K562 (cell line): ENCODE measurements around the gene MED13L. TPM values are rescaled to one million over a fixed set of nuclear protein-coding genes. Genes with fewer than 3 reads are reported as not detected.

Experiments
- ATAC-seq: fragments of 200-7000 bp; cut with Tn5 transposase; 3 replicates; pipeline ENCODE4 v1.9.1; 2020; ENCODE audit warnings: moderate library complexity
- BruUV-seq: library from RNA; stranded (reverse); fragments of 400-500 nt; replicated peaks from 2 replicates; lab custom pipeline; 2021; lab: Mats Ljungman, UMichigan
- CTCF ChIA-PET: fragments of 300-600 bp; formaldehyde crosslinking; extraction: SDS; loops from one replicate; lab custom pipeline; 2021; ENCODE audit warnings: low intra/inter-chr PET ratio; lab: Yijun Ruan, JAX
- POLR2A ChIA-PET: fragments of 300-600, 350-650 bp; sonication (Branson Sonifier 250); formaldehyde crosslinking; extraction: SDS; loops from one replicate; lab custom pipeline; 2021; ENCODE audit warnings: antibody characterized with exemption, inconsistent platforms; lab: Yijun Ruan, JAX
- DNase-seq, 4 experiments: peaks; one replicate each; pipeline versions ENCODE4 v3.0.0 to v3.0.0-alpha.2; 2011 to 2018; ENCODE audit warnings: low spot score in 3 of 4, mixed read lengths in 3 of 4; ENCODE audit errors: extremely low read depth in 1 of 4
- FAIRE-seq: peaks from 2 replicates; lab custom pipeline; 2011; peaks lifted over from hg19 to GRCh38; lab: Jason Lieb, UNC
- H2AFZ ChIP-seq: 2 replicates; pipeline ENCODE4 v1.6.0; 2011; ENCODE audit warnings: low read depth, low read length, control low read depth, inconsistent platforms
- H3K27ac ChIP-seq: fragments of 200-600 bp; 3 replicates; pipeline ENCODE4 v1.8.0; 2011; ENCODE audit warnings: low read depth, mild to moderate bottlenecking, control low read depth, inconsistent platforms, low read length, moderate library complexity, mixed read lengths; ENCODE audit errors: extremely low read depth
- H3K27me3 ChIP-seq, 2 experiments: fragments of 300-600 bp in 1 of 2; 2 replicates in 1 of 2; 3 replicates in 1 of 2; pipeline versions ENCODE4 v1.6.0 to v1.8.0; 2011; ENCODE audit warnings: inconsistent platforms in 2 of 2, low read length in 2 of 2, mild to moderate bottlenecking in 1 of 2, mixed read lengths in 1 of 2, moderate library complexity in 1 of 2; ENCODE audit not compliant: control insufficient read depth in 2 of 2, insufficient read depth in 2 of 2
- H3K36me3 ChIP-seq: fragments of 300-600 bp; 3 replicates; pipeline ENCODE4 v1.8.0; 2011; ENCODE audit warnings: mild to moderate bottlenecking, low read length, inconsistent platforms; ENCODE audit not compliant: control insufficient read depth, insufficient read depth
- H3K4me1 ChIP-seq, 2 experiments: fragments of 200-600 bp in 1 of 2; replicated peaks in 1 of 2; 2 replicates in 1 of 2; 3 replicates in 1 of 2; pipeline versions ENCODE4 v1.5.1 to v1.8.0; 2011; ENCODE audit warnings: inconsistent platforms in 2 of 2, low read length in 2 of 2, mild to moderate bottlenecking in 1 of 2, mixed read lengths in 1 of 2, moderate library complexity in 1 of 2; ENCODE audit not compliant: control insufficient read depth in 2 of 2, insufficient read depth in 2 of 2
- H3K4me2 ChIP-seq: 2 replicates; pipeline ENCODE4 v1.6.1; 2011; ENCODE audit warnings: low read length, control low read depth, inconsistent platforms, mixed read lengths; ENCODE audit not compliant: insufficient read depth
- H3K4me3 ChIP-seq: fragments of 200-600 bp; sonication (generic), shearing (Covaris generic); 2 replicates; pipeline ENCODE4 v1.5.1; 2016; ENCODE audit warnings: control low read depth, inconsistent platforms
- H3K79me2 ChIP-seq: fragments of 200-600 bp; 3 replicates; pipeline ENCODE4 v1.8.0; 2011; ENCODE audit warnings: low read length, inconsistent platforms; ENCODE audit not compliant: control insufficient read depth, insufficient read depth
- H3K9ac ChIP-seq, 2 experiments: 2 replicates each; pipeline versions ENCODE4 v1.6.0 to v1.6.1; 2011; ENCODE audit warnings: low read depth in 2 of 2, low read length in 2 of 2, control low read depth in 1 of 2, inconsistent platforms in 1 of 2, mild to moderate bottlenecking in 1 of 2, mixed read lengths in 1 of 2; ENCODE audit not compliant: insufficient read depth in 1 of 2
- H3K9me1 ChIP-seq: one replicate; pipeline ENCODE4 v1.6.0; 2011; ENCODE audit warnings: inconsistent platforms, mild to moderate bottlenecking, low read length, moderate library complexity; ENCODE audit not compliant: control insufficient read depth, insufficient read depth
- H3K9me3 ChIP-seq: replicated peaks from 2 replicates; pipeline ENCODE4 v1.5.1; 2011; ENCODE audit warnings: low read depth, low read length, inconsistent platforms; ENCODE audit not compliant: control insufficient read depth, insufficient read depth
- H4K20me1 ChIP-seq: replicated peaks from 2 replicates; pipeline ENCODE4 v1.6.1; 2011; ENCODE audit warnings: low read length, inconsistent platforms, mixed read lengths; ENCODE audit not compliant: control insufficient read depth, insufficient read depth
- EZH2 ChIP-seq: IDR thresholded peaks from 2 replicates; pipeline ENCODE4 v1.6.1; 2012; ENCODE audit warnings: low read depth, mild to moderate bottlenecking, inconsistent platforms, low read length, borderline replicate concordance
- MTF1 ChIP-seq: fragments of 250-450 bp; sonication (Bioruptor Pico); IDR thresholded peaks from 2 replicates; pipeline ENCODE4 v1.9.0; 2021; ENCODE audit warnings: moderate library complexity, mild to moderate bottlenecking, inconsistent platforms, borderline replicate concordance
- POLR2A ChIP-seq: fragments of 450-650 bp; conservative IDR thresholded peaks from 2 replicates; pipeline ENCODE4 v1.6.1; 2016
- RBM34 ChIP-seq: fragments of 200-400 bp; formaldehyde crosslinking; IDR thresholded peaks from 2 replicates; pipeline ENCODE4 v1.6.1; 2018; ENCODE audit warnings: low read length, borderline replicate concordance; ENCODE audit not compliant: insufficient read depth
- SAP30 ChIP-seq: fragments of 200-600 bp; sonication (generic); IDR thresholded peaks from 2 replicates; pipeline ENCODE4 v1.6.1; 2012; ENCODE audit warnings: borderline replicate concordance, low read depth, mild to moderate bottlenecking, moderate library complexity, low read length, control low read depth, inconsistent platforms; ENCODE audit not compliant: insufficient read depth, poor library complexity, severe bottlenecking
- SNIP1 ChIP-seq: fragments of 450-650 bp; IDR thresholded peaks from 2 replicates; pipeline ENCODE4 v1.7.1; 2017; ENCODE audit warnings: low read depth, mild to moderate bottlenecking
- TAF7 ChIP-seq: fragments of 450-650 bp; IDR thresholded peaks from 2 replicates; pipeline ENCODE4 v1.6.1; 2016; ENCODE audit warnings: missing genetic modification characterization, missing compliant biosample characterization
- THRA ChIP-seq: fragments of 450-650 bp; IDR thresholded peaks from 2 replicates; pipeline ENCODE4 v1.6.1; 2017; ENCODE audit warnings: mild to moderate bottlenecking, moderate library complexity
- ZBTB33 ChIP-seq: sonication (generic); formaldehyde crosslinking; IDR thresholded peaks from 2 replicates; pipeline ENCODE4 v1.8.1; 2023; ENCODE audit warnings: mild to moderate bottlenecking, missing genetic modification reagents
- ZNF3 ChIP-seq: fragments of 250-450 bp; sonication (Bioruptor Pico); IDR thresholded peaks from 2 replicates; pipeline ENCODE4 v1.5.0; 2021; ENCODE audit warnings: mild to moderate bottlenecking, moderate library complexity
- WGBS: fragments of 100-300 bp; shearing (Covaris generic); methylation state at CpG from one replicate; pipeline ENCODE4 v1.1.6; 2016; ENCODE audit warnings: low coverage, mixed read lengths; ENCODE audit not compliant: insufficient coverage; ENCODE audit errors: missing lambda C conversion rate; 5-methylcytosine and 5-hydroxymethylcytosine counted together
- in situ Hi-C: fragments of 300-500 bp; cut with MboI; formaldehyde crosslinking; loops from 4 replicates; pipeline ENCODE4 v1.15.0; 2018; ENCODE audit warnings: inconsistent platforms, mixed read lengths
- intact Hi-C: fragments of 100-400 bp; cut with micrococcal nuclease; formaldehyde crosslinking; loops from 2 replicates; pipeline ENCODE4 v1.14.2; 2022
- polyA plus RNA-seq, 8 experiments: library from polyadenylated mRNA; depleted of rRNA in 4 of 8; stranded (reverse) in 5 of 8; unstranded in 3 of 8; fragments of >200 nt; fragmentation: Nextera tagmentation in 2 of 8; fragmentation: Illumina TruSeq in 1 of 8; extraction: Ambion mirVana in 2 of 8; extraction: Trizol in 1 of 8; gene quantifications; 2 replicates each; pipeline versions ENCODE4 v1.2.1 to v1.2.3, GENCODE V29; 2011 to 2014; ENCODE audit warnings: inconsistent platforms in 1 of 8, missing spikeins in 1 of 8
- total RNA-seq, 7 experiments: library from RNA; depleted of rRNA in 6 of 7; stranded (reverse); fragments of >200 nt in 6 of 7; fragmentation: Illumina TruSeq in 2 of 7; extraction: Trizol in 2 of 7; gene quantifications; 2 replicates each; pipeline versions ENCODE4 v1.2.1 to v1.2.3, GENCODE V29; 2011 to 2021; ENCODE audit warnings: low replicate concordance in 1 of 7

MED13L gene
- total and polyA plus RNA-seq, 9 of the 15 experiments (the other 6 are each of a cell fraction or from before 2014, with no cell fraction given): 13.4 to 90.3 (median 36.9) TPM

- peaks cover 9% of the 10 kb centered on the region; the same call in 2 of the 3 replicates for H3K36me3 ChIP-seq
Observed at GRCh38 chr12:116064493-116064892, 213.0 kb downstream of the MED13L start.

More at GRCh38 chr12:116064493-116064892, 213.0 kb downstream of the MED13L start:
- no peak overlapping the region for H2AFZ ChIP-seq
- 94% methylated on average over 4 of the region's 4 CpGs for WGBS
- intact Hi-C loops (loop anchor here (10.0 kb wide), 1 partner anchor 130 kb away; no protein-coding TSS in a partner anchor), in situ Hi-C loops (no loop called here)
- H3K4me3 ChIP-seq: no peak overlapping the region
- POLR2A ChIA-PET: interaction anchor here (0.8 to 0.9 kb wide), 2 partner anchors 9 to 11 kb away, joined by 3 read pairs; no protein-coding TSS in a partner anchor
- CTCF ChIA-PET: no interaction called here
- DNase-seq: no peak
- H3K27me3 ChIP-seq: no peaks in the 10 kb centered on the region
- H3K4me2 ChIP-seq: no peak overlapping the region
- H3K4me1 ChIP-seq: peaks cover 0 to 13% of the 10 kb centered on the region in 2 experiments; a peak in 2 of 5 replicates
- ATAC-seq: no peak
- no peak overlapping the region for H3K9ac ChIP-seq
- no peaks in the 10 kb centered on the region for H3K9me1 ChIP-seq
- peaks cover 5% of the 10 kb centered on the region for H4K20me1 ChIP-seq
- no peak for FAIRE-seq
- no TSS peak for BruUV-seq
- TF ChIP-seq ZBTB33 (CRISPR knock-in tag): no peak
- no peak for TF ChIP-seq SNIP1
- TF ChIP-seq ZNF3 (CRISPR knock-in tag): no peak
- TF ChIP-seq TAF7 (tag): no peak
- no peak for TF ChIP-seq RBM34
- TF ChIP-seq EZH2: no peak
- TF ChIP-seq MTF1 (CRISPR knock-in tag): no peak
- TF ChIP-seq SAP30: no peak
- TF ChIP-seq THRA: no peak
- no peak for TF ChIP-seq POLR2A
- H3K27ac ChIP-seq: no peak overlapping the region
- H3K79me2 ChIP-seq: peaks cover 84% of the 10 kb centered on the region
- no peaks in the 10 kb centered on the region for H3K9me3 ChIP-seq
